GM19324 (cell line): ENCODE measurements around the gene FNBP1L.
"Not testable (repeated sequence)": the region's sequence is repeated elsewhere in the genome, so short reads cannot be mapped to it uniquely, and the experiment has no call there.

Source experiments
- ATAC-seq: cut with Tn5 transposase; IDR thresholded peaks from one replicate; pipeline ENCODE4 v1.9.1; 2021; ENCODE audit warnings: mild to moderate bottlenecking, moderate library complexity; ENCODE audit not compliant: unreplicated experiment, low FRiP score

Gene FNBP1L

GRCh38 chr1:93442008-93442666 is 5.8 kb upstream of the FNBP1L start:
- ATAC-seq = no peak

- ATAC-seq = no peak
Observed at GRCh38 chr1:93442741-93443140, 5.2 kb upstream of the FNBP1L start.

- ATAC-seq = no peak
Observed at GRCh38 chr1:93443454-93443853, 4.5 kb upstream of the FNBP1L start.

GRCh38 chr1:93446837-93447451 is 974 bp upstream of the FNBP1L start:
- ATAC-seq = no peak

GRCh38 chr1:93448292-93448982 is 519 bp downstream of the FNBP1L start:
- no peak for ATAC-seq

GRCh38 chr1:93448983-93449804 is 1.3 kb downstream of the FNBP1L start:
- no peak for ATAC-seq

- no peak for ATAC-seq
Observed at GRCh38 chr1:93450321-93450720, 2.4 kb downstream of the FNBP1L start.

GRCh38 chr1:93453911-93454310 is 6.0 kb downstream of the FNBP1L start:
- ATAC-seq = no peak

GRCh38 chr1:93459126-93459525 is 11.2 kb downstream of the FNBP1L start:
- no peak for ATAC-seq

- ATAC-seq = no peak
Observed at GRCh38 chr1:93461236-93461635, 13.3 kb downstream of the FNBP1L start.

GRCh38 chr1:93463960-93464359 is 16.0 kb downstream of the FNBP1L start:
- no peak for ATAC-seq

- not testable (repeated sequence) for ATAC-seq
Observed at GRCh38 chr1:93465371-93466082, 17.6 kb downstream of the FNBP1L start.

- ATAC-seq = no peak
Observed at GRCh38 chr1:93467606-93468005, 19.7 kb downstream of the FNBP1L start.

GRCh38 chr1:93468662-93469061 is 20.7 kb downstream of the FNBP1L start:
- ATAC-seq = no peak

GRCh38 chr1:93469223-93469622 is 21.3 kb downstream of the FNBP1L start:
- ATAC-seq = not testable (repeated sequence)

GRCh38 chr1:93471284-93471683 is 23.4 kb downstream of the FNBP1L start:
- no peak for ATAC-seq

- ATAC-seq = no peak
Observed at GRCh38 chr1:93471911-93472310, 24.0 kb downstream of the FNBP1L start.

GRCh38 chr1:93474321-93474720 is 26.4 kb downstream of the FNBP1L start:
- ATAC-seq = no peak

GRCh38 chr1:93475681-93476080 is 27.8 kb downstream of the FNBP1L start:
- ATAC-seq = no peak

- not testable (repeated sequence) for ATAC-seq
Observed at GRCh38 chr1:93479133-93479745, 31.3 kb downstream of the FNBP1L start.
